ENCODE results near the gene FAM25A.

FAM25A gene

GRCh38 chr10:87064651-87065050, 44.6 kb downstream of the FAM25A start:
- DNase-seq: no peak

DNA sequence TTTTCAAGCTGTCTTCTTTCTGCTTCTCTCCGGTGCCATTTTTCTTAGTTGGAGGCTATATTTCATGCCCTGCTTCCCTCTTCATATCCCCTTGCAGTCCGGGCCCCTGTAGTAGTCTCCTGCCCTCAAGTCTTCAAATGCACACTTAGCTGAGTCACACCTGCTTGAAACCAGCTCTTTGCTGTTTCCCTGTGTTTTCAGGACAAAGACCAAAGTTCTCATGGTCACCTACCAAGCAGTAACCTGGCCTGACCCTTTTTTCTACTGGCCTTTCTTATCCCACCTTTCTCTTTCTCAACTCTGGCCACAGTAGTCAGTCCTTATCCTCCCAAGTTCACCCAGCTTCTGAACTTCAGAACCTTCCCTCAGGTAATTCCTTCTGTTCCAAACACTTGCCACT, 46.1 kb downstream of the FAM25A start:
- no peak for DNase-seq

GRCh38 chr10:87066865-87067264, 46.8 kb downstream of the FAM25A start:
- DNase-seq: no peak

DNA sequence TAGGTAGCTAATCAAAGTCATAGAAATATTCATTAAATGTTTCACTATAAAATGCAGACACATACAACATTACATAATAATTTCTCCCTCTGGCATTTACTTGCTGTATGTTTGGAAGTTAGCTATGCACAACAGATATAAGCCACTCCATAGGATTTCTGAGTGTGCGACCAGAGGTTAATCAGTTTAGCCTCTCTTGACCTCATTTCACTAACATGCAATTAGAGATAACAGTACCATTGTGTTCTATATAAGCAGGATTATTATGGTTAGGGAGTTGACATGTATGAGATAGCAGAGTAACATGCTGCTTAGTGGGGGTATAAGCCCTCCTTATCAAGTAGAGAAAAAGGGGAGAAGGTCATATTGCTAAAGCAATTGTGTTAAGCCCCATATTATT, 48.2 kb downstream of the FAM25A start:
- no peak for DNase-seq

DNA sequence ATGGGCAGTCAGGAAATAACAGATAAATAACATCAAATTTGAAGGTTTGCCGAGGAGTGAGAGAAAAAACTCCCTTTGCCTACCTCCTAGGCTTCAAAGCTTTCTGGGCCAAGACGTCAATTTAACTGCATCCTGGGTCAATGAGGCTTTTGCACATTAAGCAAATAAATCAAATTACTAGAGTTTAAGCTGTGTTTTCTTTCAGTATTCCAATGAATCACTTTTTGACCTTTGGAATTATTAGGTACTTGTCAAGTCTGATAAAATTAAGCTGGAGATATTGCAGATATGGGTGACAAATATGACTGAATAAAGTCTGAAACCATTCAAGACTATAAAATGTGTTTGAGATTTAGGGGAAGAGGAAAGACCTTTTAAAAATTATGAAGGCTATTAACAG, 52.4 kb downstream of the FAM25A start:
- DNase-seq: no peak

Measured in fibroblast of skin of back (primary cell).